ENCODE data around the gene RTP5. TPM values are rescaled to one million over a fixed set of nuclear protein-coding genes. Genes with fewer than 3 reads are reported as not detected.
A peak's percentile ranks its signal among the peaks of the same experiment; 100 is the strongest.

The RTP5 gene
- total RNA-seq, 1 experiment from 2014 or later: not detected

DNA sequence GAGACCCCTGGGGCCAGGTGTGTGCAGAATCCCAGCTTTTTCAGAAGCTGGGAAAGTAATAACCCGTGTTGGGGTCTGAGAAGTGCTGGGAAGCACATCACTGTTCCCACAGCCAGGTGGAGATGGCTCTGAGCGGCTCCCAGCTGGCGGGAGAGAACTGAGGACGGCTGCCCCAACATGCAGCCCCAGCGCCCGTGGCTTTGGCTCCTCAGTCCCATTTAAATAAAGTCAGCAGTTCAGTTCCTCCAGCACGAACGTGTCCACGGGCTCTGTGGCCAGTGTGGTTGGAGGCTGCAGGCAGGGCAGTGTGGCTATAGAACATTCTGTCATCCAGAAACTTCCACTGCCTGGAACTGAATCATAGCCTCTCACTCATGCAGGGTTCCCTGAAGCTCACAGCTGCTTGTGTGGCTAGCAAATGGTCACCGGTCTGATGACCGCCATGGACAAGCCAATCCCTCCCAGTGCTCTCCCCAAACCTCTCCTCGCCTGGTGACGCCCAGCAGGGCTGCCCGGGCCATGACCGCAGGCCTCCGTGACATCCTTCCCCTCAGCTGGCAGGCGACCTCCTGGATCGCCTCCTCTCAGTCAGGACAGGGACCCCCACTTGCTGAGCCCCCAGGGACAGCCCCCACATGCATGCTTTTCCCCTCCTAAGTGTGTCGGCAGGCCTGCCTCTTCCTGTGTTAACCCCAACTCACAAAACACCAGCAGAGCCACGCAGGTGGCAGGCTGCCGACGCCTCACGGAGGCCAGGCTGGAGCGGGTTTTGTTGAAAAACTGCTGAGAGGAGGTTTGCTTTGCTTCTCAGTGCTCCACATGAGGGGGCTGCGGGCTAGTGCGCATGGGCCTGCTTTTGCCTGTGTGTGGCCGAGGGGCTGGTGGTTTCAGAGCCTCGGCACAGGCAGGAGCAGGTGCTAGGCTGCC is 1.3 kb downstream of the RTP5 start:
- no peaks in the 10 kb centered on the region for H3K27me3 ChIP-seq (replicated peaks; ENCODE audit: insufficient read depth, low read depth, low read length, poor library complexity)
- BruUV-seq (replicated peaks): no TSS peak
- no peak for TF ChIP-seq EZH2 (IDR thresholded peaks at IDR 0.05; ENCODE audit: borderline replicate concordance, low read depth, low read length, poor library complexity, severe bottlenecking)
- TF ChIP-seq, protein P1, sequence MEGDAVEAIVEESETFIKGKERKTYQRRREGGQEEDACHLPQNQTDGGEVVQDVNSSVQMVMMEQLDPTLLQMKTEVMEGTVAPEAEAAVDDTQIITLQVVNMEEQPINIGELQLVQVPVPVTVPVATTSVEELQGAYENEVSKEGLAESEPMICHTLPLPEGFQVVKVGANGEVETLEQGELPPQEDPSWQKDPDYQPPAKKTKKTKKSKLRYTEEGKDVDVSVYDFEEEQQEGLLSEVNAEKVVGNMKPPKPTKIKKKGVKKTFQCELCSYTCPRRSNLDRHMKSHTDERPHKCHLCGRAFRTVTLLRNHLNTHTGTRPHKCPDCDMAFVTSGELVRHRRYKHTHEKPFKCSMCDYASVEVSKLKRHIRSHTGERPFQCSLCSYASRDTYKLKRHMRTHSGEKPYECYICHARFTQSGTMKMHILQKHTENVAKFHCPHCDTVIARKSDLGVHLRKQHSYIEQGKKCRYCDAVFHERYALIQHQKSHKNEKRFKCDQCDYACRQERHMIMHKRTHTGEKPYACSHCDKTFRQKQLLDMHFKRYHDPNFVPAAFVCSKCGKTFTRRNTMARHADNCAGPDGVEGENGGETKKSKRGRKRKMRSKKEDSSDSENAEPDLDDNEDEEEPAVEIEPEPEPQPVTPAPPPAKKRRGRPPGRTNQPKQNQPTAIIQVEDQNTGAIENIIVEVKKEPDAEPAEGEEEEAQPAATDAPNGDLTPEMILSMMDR (conservative IDR thresholded peaks at IDR 0.05; ENCODE audit: low read depth, low read length): no peak
- peaks cover 6% of the 10 kb centered on the region for H3K4me1 ChIP-seq (ENCODE audit: insufficient read depth, low read length, poor library complexity, severe bottlenecking)
- no peak overlapping the region for H3K4me3 ChIP-seq (ENCODE audit: low read depth, low read length, poor library complexity, severe bottlenecking)
- CTCF ChIA-PET: no interaction called here
- H3K27ac ChIP-seq (ENCODE audit: low read depth, low read length, poor library complexity, severe bottlenecking): peak overlapping the region; percentile 16
- DNase-seq (ENCODE audit: low spot score): no peak
- POLR2A ChIA-PET (ENCODE audit: low non-redundant PET): no interaction called here
- no peaks in the 10 kb centered on the region for H3K36me3 ChIP-seq (ENCODE audit: insufficient read depth, low read length, poor library complexity, severe bottlenecking)
- no peaks in the 10 kb centered on the region for H3K9me3 ChIP-seq (ENCODE audit: low read depth, low read length, poor library complexity, severe bottlenecking)
- intact Hi-C loops (cut with micrococcal nuclease; ENCODE audit: unreplicated experiment): loop anchor here (10.0 kb wide), 1 partner anchor 1026 kb away; no protein-coding TSS in a partner anchor

DNA sequence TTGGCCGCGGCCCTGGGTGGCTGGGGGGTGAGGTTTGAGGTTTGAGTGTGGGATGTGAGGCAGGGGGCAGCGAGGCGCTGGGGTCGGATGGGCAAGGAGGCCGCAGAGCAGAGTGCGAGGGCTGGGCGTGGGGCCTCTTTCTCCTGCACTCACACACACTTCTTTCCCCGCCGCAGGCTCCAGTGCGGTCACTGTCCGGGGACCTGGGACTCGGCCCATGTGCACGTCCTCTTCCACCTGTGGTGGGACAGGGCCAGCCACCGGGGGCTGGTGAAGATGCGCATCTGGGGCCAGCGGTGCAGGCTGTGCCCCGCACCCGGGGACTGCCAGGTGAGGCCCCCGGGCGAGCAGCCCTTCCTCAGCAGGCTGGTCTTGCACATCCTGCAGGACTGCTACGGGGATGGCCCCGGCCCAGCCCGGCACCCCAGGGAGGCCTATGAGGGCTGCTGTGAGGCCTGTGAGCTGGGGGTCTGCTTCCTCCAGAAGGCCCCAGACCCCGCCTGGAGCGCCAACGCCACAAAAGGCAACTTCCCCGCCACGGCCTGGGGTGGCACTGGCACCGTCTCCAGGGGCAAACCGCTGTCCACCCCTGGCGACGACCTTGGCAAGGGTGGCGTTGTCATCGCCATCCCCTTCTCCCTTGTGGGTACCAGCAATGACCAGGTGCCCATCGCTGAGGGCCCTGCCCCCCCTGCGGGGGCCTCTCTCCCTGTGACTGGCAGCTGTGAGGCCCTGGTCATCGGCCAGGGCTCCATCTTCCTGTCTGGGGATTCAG is 2.2 kb downstream of the RTP5 start:
- TF ChIP-seq EZH2 (IDR thresholded peaks at IDR 0.05; ENCODE audit: borderline replicate concordance, low read depth, low read length, poor library complexity, severe bottlenecking): no peak
- TF ChIP-seq, protein P1 (conservative IDR thresholded peaks at IDR 0.05; ENCODE audit: low read depth, low read length): no peak

DNA sequence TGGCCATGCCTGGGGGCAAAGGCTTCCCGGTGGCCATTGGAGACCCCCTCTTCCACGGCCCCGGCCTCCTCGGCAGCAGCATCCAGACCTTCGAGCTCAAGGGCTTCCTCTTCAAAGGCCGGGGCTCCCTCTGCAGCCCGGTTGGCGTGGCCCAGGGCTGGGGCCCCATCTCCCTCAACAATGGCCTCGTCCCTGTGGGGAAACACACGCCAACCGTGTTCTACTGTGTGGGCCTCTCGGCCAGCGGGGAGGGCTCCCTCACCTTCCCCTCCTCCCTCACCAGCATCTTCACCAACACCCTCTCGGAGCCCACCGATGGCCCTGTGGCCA is 2.7 kb downstream of the RTP5 start:
- CTCF ChIA-PET: no interaction called here
- TF ChIP-seq, protein P1 (conservative IDR thresholded peaks at IDR 0.05; ENCODE audit: low read depth, low read length): no peak
- no peak for TF ChIP-seq EZH2 (IDR thresholded peaks at IDR 0.05; ENCODE audit: borderline replicate concordance, low read depth, low read length, poor library complexity, severe bottlenecking)
- no peak for DNase-seq (ENCODE audit: low spot score)
- no TSS peak for BruUV-seq (replicated peaks)
- Histone ChIP-seq H3K27ac (ENCODE audit: low read depth, low read length, poor library complexity, severe bottlenecking) (no peak overlapping the region), H3K9me3 (ENCODE audit: low read depth, low read length, poor library complexity, severe bottlenecking) (no peaks in the 10 kb centered on the region), H3K36me3 (ENCODE audit: insufficient read depth, low read length, poor library complexity, severe bottlenecking) (no peaks in the 10 kb centered on the region), H3K4me1 (ENCODE audit: insufficient read depth, low read length, poor library complexity, severe bottlenecking) (peaks cover 6% of the 10 kb centered on the region), H3K27me3 (replicated peaks; ENCODE audit: insufficient read depth, low read depth, low read length, poor library complexity) (no peaks in the 10 kb centered on the region), H3K4me3 (ENCODE audit: low read depth, low read length, poor library complexity, severe bottlenecking) (no peak overlapping the region)
- intact Hi-C loops (cut with micrococcal nuclease; ENCODE audit: unreplicated experiment): loop anchor here (10.0 kb wide), 1 partner anchor 1027 kb away; no protein-coding TSS in a partner anchor
- POLR2A ChIA-PET (ENCODE audit: low non-redundant PET): no interaction called here

More for the DNA sequence above, 2.2 kb downstream of the RTP5 start:
- Histone ChIP-seq H3K9me3 (ENCODE audit: low read depth, low read length, poor library complexity, severe bottlenecking) (no peaks in the 10 kb centered on the region), H3K4me1 (ENCODE audit: insufficient read depth, low read length, poor library complexity, severe bottlenecking) (peaks cover 6% of the 10 kb centered on the region), H3K36me3 (ENCODE audit: insufficient read depth, low read length, poor library complexity, severe bottlenecking) (no peaks in the 10 kb centered on the region), H3K4me3 (ENCODE audit: low read depth, low read length, poor library complexity, severe bottlenecking) (no peak overlapping the region), H3K27ac (ENCODE audit: low read depth, low read length, poor library complexity, severe bottlenecking) (no peak overlapping the region), H3K27me3 (replicated peaks; ENCODE audit: insufficient read depth, low read depth, low read length, poor library complexity) (no peaks in the 10 kb centered on the region)
- POLR2A ChIA-PET (ENCODE audit: low non-redundant PET): no interaction called here
- DNase-seq (ENCODE audit: low spot score): no peak
- no TSS peak for BruUV-seq (replicated peaks)
- CTCF ChIA-PET: no interaction called here
- intact Hi-C loops (cut with micrococcal nuclease; ENCODE audit: unreplicated experiment): loop anchor here (10.0 kb wide), 1 partner anchor 1027 kb away; no protein-coding TSS in a partner anchor
